ENCODE data around the gene PITHD1. TPM values are rescaled to one million over a fixed set of nuclear protein-coding genes. Genes with fewer than 3 reads are reported as not detected.
"Not testable (repeated sequence)": the region's sequence is repeated elsewhere in the genome, so short reads cannot be mapped to it uniquely, and the experiment has no call there.

Gene PITHD1
- total RNA-seq, 4 donors from 2014 or later, result 56.3 to 77.6 (median 60.8) TPM

DNA sequence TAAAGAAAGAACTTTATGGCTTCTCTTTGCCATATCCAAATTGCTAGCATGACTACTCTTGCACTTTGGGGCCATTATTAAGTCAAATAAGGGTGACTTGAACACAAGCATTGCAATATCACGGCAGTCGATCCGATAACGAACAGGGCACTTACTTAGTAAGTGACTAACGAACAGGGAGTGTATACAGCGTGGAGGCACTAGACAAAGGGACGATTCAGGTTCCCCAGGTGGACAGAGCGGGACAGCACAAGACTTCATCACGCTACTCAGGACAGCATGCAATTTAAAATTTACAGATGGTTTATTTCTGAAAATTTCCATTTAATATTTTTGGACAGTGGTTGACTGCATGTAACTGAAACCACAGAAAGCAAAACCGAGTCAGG is 5.4 kb upstream of the PITHD1 start:
- no peaks in the 10 kb centered on the region for H3K27me3 ChIP-seq
- peaks cover 0 to 35% of the 10 kb centered on the region in 2 donors for H3K36me3 ChIP-seq
- WGBS, 2 donors (ENCODE audit: low coverage in 1 of 2), result 84 to 87% methylated on average over 4 to 10 of the region's 10 CpGs
- no peak overlapping the region for H3K27ac ChIP-seq
- H3K4me3 ChIP-seq, result no peak overlapping the region
- H3K9me3 ChIP-seq, result no peaks in the 10 kb centered on the region
- TF ChIP-seq, protein P1, sequence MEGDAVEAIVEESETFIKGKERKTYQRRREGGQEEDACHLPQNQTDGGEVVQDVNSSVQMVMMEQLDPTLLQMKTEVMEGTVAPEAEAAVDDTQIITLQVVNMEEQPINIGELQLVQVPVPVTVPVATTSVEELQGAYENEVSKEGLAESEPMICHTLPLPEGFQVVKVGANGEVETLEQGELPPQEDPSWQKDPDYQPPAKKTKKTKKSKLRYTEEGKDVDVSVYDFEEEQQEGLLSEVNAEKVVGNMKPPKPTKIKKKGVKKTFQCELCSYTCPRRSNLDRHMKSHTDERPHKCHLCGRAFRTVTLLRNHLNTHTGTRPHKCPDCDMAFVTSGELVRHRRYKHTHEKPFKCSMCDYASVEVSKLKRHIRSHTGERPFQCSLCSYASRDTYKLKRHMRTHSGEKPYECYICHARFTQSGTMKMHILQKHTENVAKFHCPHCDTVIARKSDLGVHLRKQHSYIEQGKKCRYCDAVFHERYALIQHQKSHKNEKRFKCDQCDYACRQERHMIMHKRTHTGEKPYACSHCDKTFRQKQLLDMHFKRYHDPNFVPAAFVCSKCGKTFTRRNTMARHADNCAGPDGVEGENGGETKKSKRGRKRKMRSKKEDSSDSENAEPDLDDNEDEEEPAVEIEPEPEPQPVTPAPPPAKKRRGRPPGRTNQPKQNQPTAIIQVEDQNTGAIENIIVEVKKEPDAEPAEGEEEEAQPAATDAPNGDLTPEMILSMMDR (IDR thresholded peaks at IDR 0.05), result no peak
- TF ChIP-seq POLR2A (IDR thresholded peaks at IDR 0.05) (no peak), POLR2AphosphoS5 (IDR thresholded peaks at IDR 0.05) (no peak), EP300 (IDR thresholded peaks at IDR 0.05) (no peak)
- ATAC-seq, result no peak
- H3K4me1 ChIP-seq, result peaks cover 0 to 34% (median 5%) of the 10 kb centered on the region in 3 donors

DNA sequence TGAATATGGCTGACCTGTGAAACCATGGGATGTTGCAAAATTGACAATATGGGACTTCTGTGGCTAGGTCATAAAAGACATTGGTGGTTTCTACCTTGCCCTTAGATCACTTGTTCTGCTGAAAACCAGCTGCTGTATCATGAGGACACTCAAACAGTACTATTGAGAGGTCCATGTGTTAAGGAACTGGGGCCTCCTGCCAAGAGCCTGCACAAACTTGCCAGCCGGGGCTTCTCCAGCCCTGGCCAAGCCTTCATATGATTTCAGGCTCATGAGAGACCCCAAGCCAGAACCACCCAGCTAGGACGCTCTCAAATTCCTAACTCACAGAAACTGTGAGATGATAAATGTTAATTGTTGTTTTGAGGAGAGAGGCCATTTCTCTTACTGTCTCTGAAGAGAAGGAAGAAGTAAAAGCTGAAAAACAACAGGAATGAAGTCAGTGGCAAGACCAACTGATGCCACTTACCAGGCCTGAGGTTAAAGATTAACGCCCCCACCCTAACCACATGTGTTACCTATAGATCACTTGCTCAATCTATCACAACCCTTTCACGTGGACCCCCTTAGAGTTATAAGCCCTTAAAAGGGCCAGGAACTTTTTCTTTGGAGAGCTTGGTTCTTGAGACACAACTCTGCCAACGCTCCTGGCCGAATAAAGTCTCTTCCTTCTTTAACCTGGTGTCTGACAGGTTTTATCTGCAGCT is 3.9 kb upstream of the PITHD1 start:
- no peak for ATAC-seq
- WGBS, 2 donors (ENCODE audit: low coverage in 1 of 2), result 61 to 73% methylated on average over 4 to 6 of the region's 6 CpGs
- Histone ChIP-seq H3K4me3 (no peak overlapping the region), H3K9me3 (no peaks in the 10 kb centered on the region), H3K36me3 (peaks cover 0 to 23% of the 10 kb centered on the region in 2 donors), H3K27me3 (no peaks in the 10 kb centered on the region), H3K4me1 (peaks cover 0 to 41% (median 9%) of the 10 kb centered on the region in 3 donors), H3K27ac (no peak overlapping the region)
- no peak for TF ChIP-seq EP300 (IDR thresholded peaks at IDR 0.05)
- TF ChIP-seq, protein P1 (IDR thresholded peaks at IDR 0.05), result no peak
- TF ChIP-seq POLR2AphosphoS5 (IDR thresholded peaks at IDR 0.05), result no peak
- no peak for TF ChIP-seq POLR2A (IDR thresholded peaks at IDR 0.05)

DNA sequence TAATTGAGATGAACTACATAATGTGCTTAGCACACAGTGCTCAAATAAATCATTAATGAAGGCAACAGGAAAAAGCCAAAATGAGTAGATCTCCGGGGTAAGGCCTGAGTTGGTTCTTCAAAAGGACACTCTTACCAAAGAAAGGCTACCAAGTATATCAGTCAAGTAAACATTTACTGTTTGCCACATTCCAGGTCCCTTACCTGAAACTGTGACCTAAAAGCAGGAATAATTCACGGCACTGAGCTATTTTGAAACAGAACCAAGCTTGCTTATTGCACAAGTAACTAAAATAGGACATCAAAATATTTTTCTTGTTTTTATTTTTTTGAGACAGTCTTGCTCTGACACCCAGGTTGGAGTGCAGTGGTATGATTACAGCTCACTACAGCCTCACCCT is 2.0 kb upstream of the PITHD1 start:
- ATAC-seq, result no peak
- Histone ChIP-seq H3K36me3 (peaks cover 0 to 21% of the 10 kb centered on the region in 2 donors), H3K9me3 (no peaks in the 10 kb centered on the region), H3K27ac (no peak overlapping the region), H3K27me3 (no peaks in the 10 kb centered on the region), H3K4me3 (no peak overlapping the region), H3K4me1 (peaks cover 0 to 60% (median 15%) of the 10 kb centered on the region in 3 donors)
- 79 to 90% methylated on average over 2 of the region's 2 CpGs for WGBS, 2 donors (ENCODE audit: low coverage in 1 of 2)
- no peak for TF ChIP-seq POLR2A (IDR thresholded peaks at IDR 0.05)
- TF ChIP-seq, protein P1 (IDR thresholded peaks at IDR 0.05), result no peak
- TF ChIP-seq POLR2AphosphoS5 (IDR thresholded peaks at IDR 0.05), result no peak

DNA sequence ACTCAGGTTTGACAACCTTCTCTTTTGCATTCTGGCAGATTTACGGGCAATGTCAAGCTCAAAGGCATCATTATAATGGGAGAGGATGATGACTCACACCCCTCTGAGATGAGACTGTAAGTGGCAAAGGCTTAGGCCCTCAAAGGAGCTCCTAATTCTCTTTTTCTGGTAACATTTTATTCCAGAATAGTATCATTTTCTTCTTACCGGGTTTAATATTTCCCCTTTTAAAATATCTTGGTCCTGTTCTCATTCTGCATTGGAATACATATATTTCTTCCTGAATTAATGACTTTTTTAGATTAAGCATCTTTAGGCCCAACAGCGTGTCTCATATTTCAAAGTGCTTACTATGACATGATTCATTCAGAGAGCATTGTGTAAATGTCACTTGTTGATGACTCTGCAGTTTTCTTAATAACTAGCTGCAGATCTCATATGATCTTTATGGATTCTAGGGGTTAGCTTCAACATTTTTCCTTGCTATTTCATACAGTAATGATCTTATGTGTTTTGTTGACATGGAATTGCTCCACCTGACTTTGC is 1.7 kb downstream of the PITHD1 start:
- H3K36me3 ChIP-seq, result peaks cover 0 to 50% of the 10 kb centered on the region in 2 donors
- WGBS, 2 donors (ENCODE audit: low coverage in 1 of 2), result 47 to 68% methylated on average over 2 to 3 of the region's 3 CpGs
- no peaks in the 10 kb centered on the region for H3K27me3 ChIP-seq
- TF ChIP-seq EP300 (IDR thresholded peaks at IDR 0.05) (no peak), POLR2AphosphoS5 (IDR thresholded peaks at IDR 0.05) (no peak), POLR2A (IDR thresholded peaks at IDR 0.05) (no peak)
- TF ChIP-seq, protein P1 (IDR thresholded peaks at IDR 0.05), result no peak
- ATAC-seq, result no peak
- H3K4me1 ChIP-seq, result peaks cover 0 to 55% (median 15%) of the 10 kb centered on the region in 3 donors
- peak overlapping the region in 1 of 2 donors; percentile 99 for H3K4me3 ChIP-seq
- no peak overlapping the region for H3K27ac ChIP-seq
- no peaks in the 10 kb centered on the region for H3K9me3 ChIP-seq

DNA sequence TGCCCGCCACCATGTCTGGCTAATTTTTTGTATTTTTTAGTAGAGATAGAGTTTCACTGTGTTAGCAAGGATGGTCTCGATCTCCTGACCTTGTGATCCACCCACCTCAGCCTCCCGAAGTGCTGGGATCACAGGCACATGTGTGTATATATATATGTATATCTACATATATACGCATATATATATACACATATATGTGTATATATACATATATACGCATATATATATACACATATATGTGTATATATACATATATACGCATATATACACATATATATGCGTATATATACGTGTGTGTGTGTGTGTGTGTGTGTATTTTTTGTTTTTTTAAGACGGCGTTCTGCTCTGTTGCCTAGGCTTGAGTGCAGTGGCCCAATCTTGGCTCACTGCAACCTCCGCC is 4.9 kb downstream of the PITHD1 start:
- Histone ChIP-seq H3K4me1 (peaks cover 0 to 34% (median 10%) of the 10 kb centered on the region in 3 donors), H3K36me3 (peaks cover 0 to 83% of the 10 kb centered on the region in 2 donors)
- not testable (repeated sequence) for H3K9me3 ChIP-seq, H3K27me3 ChIP-seq, ATAC-seq, H3K27ac ChIP-seq, H3K4me3 ChIP-seq
- WGBS, 2 donors (ENCODE audit: low coverage in 1 of 2), result 85 to 86% methylated on average over 11 of the region's 11 CpGs
